ENCODE results near the gene EFCC1.
A peak's percentile ranks its signal among the peaks of the same experiment; 100 is the strongest.
"Not testable (repeated sequence)": the region's sequence is repeated elsewhere in the genome, so short reads cannot be mapped to it uniquely, and the experiment has no call there.

EFCC1 gene

DNA sequence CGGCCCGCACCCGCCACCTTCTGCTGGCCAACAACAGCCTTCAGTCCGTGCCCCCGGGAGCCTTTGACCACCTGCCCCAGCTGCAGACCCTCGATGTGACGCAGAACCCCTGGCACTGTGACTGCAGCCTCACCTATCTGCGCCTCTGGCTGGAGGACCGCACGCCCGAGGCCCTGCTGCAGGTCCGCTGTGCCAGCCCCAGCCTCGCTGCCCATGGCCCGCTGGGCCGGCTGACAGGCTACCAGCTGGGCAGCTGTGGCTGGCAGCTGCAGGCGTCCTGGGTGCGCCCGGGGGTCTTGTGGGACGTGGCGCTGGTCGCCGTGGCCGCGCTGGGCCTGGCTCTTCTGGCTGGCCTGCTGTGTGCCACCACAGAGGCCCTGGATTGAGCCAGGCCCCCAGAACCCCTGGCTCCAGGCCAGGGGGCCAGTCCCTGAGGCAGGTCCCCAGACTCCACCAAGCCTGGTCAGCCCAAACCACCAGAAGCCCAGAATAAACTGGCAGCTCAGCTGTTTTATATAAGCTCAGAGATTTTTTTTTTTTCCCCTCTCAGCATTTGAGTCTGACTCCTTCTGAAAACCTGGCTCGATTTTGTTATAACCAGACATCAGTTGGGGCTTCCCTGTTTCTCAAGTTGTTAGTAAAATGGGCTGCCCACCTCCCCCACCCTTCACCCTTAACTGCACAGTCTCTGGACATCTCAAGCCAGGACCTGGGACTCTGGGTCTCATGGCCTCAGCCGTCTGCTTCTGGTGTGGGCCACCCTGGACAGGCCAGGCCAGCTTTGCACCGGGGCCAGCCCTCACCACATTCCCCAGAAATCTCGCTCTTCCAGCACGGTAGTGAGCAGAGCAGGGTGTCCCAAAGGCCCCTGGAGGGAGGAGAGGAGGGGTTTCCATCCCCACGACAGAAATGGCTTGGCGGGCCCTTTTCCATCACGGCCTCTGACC, 61.1 kb downstream of the EFCC1 start:
- intact Hi-C loops (cut with DNase I), result no loop called here

GRCh38 chr3:129063091-129063640, 62.1 kb downstream of the EFCC1 start:
- no peak for DNase-seq
- intact Hi-C loops (cut with DNase I), result no loop called here

More for the DNA sequence above, 61.1 kb downstream of the EFCC1 start:
- DNase-seq, result no peak

DNA sequence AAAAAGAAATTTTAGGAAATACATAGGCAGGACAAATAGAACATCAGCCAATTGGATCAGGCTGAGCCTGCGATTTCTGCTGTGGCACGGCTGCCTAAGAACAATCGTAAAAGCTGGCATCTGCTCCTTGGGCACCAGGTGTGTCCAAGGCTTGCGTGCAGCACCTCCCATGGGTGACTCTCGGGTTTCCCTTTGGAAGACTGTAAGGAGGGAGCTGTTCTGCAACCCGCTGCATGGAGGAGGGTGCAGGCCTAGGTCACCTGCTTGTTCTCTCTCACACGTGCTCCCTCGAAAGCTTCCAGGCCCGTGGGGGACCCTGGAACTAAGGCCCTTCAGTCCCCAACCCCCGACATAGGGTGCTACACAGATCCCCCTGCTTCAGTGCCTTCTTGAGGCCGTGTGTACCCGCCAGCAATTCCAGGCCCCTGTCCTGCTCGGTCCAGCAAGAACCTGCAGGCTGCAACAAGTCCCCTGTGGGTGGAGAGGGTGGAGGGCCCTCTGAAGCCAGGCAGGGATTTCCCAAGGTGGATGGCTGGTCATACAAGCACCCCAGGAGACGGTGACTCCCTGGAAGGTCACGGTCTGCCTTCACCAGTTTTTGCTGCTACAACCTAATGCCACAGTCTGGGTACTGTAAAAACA, 62.9 kb downstream of the EFCC1 start:
- DNase-seq, result no peak

DNA sequence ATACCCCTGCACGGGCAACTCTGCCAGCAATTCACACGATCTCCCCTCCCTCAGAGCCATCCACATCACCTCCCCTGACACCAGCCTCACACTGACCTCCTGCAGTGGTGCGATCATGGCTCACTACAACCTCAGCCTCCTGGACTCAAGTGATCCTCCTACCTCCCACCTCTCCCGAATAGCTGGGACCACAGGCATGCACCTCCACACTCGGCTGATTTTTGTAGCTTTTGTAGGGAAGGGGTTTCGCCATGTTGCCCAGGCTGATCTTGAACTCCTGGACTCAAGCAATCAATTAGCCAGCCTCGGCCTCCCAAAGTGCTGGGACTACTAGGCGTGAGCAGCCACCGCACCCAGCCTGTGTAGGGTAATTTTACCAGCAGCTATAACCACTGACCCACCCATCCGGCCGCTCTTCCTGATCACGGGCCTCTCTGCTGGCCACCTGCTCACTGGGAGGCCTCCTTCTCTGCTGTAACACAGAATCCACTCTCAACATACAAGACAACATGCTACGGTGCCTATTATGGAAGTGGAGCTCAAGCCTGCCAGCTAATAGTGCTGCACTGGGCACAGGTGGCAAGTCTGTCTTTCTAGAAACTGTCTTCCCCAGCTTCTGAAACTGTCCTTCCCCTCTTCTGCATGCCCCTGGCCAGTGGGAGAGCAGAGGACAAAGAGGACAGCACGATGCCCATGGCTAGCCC, 64.1 kb downstream of the EFCC1 start:
- no peak for DNase-seq
- intact Hi-C loops (cut with DNase I), result no loop called here

More for the DNA sequence above, 62.9 kb downstream of the EFCC1 start:
- intact Hi-C loops (cut with DNase I), result no loop called here

DNA sequence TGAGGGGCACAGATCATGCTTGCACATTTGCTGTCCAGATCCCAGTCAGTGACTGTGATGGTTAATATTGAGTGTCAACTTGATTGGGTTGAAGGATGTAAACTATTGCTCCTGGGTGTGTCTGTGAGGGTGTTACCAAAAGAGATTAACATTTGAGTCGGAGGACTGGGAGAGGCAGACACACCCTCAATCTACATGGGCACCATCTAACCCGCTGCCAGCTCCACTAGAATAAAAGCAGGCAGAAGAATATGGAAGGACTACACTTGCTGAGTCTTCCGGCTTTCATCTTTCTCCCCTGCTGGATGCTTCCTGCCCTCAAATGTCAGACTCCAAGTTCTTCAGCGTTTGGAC, 64.6 kb downstream of the EFCC1 start:
- DNase-seq, result no peak
- intact Hi-C loops (cut with DNase I), result no loop called here

DNA sequence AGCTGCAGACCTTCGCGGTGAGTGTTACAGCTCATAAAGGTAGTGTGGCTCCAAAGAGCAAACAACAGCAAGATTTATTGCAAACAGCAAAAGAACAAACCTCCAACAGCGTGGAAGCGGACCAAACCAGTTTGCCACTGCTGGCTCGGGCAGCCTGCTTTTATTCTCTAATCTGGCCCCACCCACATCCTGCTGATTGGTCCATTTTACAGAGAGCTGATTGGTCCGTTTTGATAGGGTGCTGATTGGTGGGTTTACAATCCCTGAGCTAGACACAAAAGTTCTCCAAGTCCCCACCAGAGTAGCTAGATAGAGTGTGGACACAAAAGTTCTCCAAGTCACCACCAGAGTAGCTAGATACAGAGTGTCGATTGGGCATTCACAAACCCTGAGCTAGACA, 66.6 kb downstream of the EFCC1 start:
- intact Hi-C loops (cut with DNase I); DNase-seq: not testable (repeated sequence)

- peak in 1 of 42 donors; percentile 27 for DNase-seq
- intact Hi-C loops (cut with DNase I), result no loop called here
These were observed 67.3 kb downstream of the EFCC1 start for GRCh38 chr3:129068291-129068886.

GRCh38 chr3:129069313-129070085, 68.4 kb downstream of the EFCC1 start:
- intact Hi-C loops (cut with DNase I); DNase-seq: not testable (repeated sequence)

DNA sequence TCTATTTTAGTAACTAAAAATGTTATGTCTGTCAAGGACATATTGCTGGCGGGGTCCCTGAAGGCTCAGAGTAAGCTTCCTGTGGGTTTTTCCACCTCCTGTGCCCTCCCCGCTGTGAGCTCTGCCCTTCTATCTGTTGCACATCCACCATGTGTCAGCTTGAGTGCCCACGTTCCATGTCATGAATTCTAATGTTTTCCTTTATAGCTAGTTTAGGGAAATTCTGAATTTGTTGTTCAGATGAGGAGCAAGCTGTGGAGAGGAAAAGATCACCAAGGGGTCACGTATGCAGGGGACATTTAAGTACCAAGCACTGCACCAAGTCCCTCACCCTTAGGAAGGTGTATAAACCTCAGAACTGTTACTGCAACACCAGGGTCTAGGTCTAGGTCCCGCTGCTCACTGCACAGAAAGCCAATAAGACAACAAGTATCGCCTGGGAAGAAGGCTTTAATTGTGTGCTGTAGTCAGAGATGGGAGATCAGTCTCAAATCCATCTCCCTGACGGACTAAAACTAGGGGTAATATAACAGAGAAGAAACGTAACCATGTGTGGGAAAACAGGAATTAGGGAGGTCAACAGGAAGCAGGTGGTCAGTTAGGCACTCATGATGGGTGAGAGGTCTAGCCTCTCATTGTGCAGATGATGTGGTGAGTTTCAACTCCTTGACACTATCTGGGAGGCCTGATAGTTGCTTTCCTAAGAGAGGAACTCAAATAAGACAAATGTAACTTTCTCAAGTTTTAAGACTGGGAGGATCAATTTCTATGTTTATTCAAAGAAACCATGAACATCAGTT, 69.2 kb downstream of the EFCC1 start:
- DNase-seq, result no peak
- intact Hi-C loops (cut with DNase I), result no loop called here

GRCh38 chr3:129077222-129077621, 76.1 kb downstream of the EFCC1 start:
- DNase-seq, result no peak
- intact Hi-C loops (cut with DNase I), result no loop called here

- intact Hi-C loops (cut with DNase I), result no loop called here
- no peak for DNase-seq
These were observed 77.4 kb downstream of the EFCC1 start for GRCh38 chr3:129078510-129078909.

DNA sequence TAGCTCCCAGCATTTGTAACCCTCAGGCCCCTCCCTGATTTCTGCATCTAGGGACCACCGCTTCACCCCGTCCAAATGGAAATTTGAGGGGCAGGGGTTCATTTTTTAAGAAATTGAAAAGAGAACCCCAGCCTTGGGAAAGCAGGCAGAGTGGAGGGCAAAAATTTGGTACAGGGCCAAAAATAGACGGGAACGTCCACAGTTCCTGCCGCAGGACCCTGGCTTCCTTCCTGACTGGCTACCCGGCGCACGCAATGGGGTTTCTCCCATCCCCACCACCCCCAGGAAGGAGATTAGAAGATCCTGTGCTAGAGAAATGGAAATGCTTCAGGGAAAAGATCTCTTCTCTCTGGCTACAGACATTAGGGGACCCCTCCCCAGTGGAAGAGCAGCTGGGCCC, 80.4 kb downstream of the EFCC1 start:
- no peak for DNase-seq
- intact Hi-C loops (cut with DNase I), result no loop called here

DNA sequence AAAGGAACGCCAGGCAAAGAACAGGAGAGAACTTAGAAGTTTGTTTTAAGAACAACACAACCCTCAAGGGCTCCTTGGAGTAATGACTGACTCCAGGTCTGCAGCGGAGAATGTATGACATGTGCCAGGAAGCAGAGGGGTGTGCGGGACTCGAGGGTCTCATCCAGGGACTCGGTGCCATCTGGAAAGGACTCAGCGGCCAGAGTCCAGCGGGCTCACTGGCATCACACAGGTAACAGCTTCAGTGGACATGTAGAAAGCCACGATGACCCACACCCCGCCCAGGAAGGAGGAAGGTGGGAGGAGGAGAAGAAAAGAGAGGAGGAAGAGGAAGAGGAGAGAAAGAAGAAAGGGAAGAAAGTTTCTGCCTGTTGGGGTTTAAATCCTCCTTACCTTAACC, 80.9 kb downstream of the EFCC1 start:
- no peak for DNase-seq
- intact Hi-C loops (cut with DNase I), result no loop called here

GRCh38 chr3:129084501-129084900, 83.4 kb downstream of the EFCC1 start:
- no peak for DNase-seq
- intact Hi-C loops (cut with DNase I), result no loop called here

DNA sequence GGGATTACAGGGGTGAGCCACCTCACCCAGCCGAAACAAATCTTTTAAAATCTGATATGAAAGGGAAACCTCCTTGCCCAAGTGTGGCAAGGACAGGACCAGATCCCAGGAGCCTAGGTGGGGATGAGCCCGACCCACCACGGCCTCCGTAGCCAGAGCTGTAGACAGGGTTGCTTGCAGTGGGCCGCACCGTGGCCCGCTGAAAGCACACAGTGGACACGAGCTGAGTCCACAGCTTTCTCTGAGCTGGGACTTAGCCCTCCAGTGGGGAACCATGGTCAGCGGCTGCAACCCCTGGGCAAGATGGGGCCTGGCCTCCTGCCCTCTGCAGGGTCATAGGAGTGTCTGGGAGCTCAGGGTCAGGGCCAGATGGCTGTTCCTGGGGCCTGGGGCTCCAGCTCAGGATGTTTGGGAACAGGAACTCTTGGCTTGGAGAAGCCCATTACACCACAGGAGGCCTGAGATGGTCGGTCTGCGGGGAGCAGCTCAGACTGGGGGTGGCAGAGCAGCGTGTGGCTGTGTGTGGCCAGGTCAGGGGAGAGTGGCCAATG, 84.1 kb downstream of the EFCC1 start:
- intact Hi-C loops (cut with DNase I), result no loop called here
- no peak for DNase-seq

DNA sequence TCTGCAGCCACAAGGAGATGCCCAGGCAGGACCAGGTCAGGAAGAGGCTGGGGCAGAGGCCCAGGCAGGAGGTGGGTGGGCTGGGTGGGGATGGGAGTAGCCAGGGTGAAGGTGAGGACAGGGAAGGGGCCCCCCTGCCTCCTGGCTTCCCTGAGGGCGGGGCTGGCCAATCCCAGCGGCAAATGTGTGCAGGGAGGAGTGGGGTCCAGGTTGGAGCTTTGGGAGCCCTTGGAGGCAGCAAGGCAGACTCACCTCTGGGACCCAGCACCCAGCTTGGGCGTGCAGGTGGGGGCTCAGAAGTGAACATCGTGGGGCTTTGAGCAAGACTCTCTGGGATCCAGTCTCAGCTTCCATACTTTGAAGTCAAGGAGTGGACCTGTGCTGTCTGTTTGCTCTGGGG, 84.7 kb downstream of the EFCC1 start:
- no peak for DNase-seq
- intact Hi-C loops (cut with DNase I), result no loop called here

DNA sequence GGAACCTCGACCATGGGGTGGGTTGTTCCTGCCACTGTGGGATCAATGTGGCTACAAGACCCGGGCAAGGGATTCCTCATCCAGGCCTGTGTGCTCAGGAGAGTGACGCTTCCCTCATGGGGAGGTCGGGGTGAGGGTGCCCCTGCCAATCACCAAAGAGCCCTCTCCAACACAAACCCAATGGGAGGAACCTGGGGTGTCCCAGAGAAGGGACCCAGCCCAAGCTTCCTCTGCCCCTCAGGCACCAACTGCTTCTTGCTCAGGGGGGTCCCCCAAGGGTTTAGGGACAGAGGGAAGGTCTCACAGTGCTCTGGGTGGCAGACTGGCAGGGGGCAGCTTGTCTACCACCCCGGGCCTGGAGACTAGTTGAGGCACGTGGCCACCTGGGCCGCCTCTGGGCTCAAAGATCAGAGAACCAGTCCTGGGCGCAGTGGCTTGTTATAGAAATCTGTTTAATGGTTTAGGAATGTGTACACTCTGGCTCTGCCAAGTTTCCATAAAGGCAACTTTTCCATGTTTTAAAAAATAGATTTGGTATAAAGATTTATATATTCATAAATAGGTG, 86.1 kb downstream of the EFCC1 start:
- DNase-seq, result peak in 1 of 42 donors; percentile 6
- intact Hi-C loops (cut with DNase I), result no loop called here
